ENCODE results near the gene OPRL1.
"Not testable (repeated sequence)": the region's sequence is repeated elsewhere in the genome, so short reads cannot be mapped to it uniquely, and the experiment has no call there.

OPRL1 gene

GRCh38 chr20:64087226-64087825, 7.4 kb downstream of the OPRL1 start:
- not testable (repeated sequence) for DNase-seq

GRCh38 chr20:64088586-64088985, 8.7 kb downstream of the OPRL1 start:
- not testable (repeated sequence) for DNase-seq

- peak; percentile 86 for DNase-seq
These were observed 10.3 kb downstream of the OPRL1 start for GRCh38 chr20:64090165-64090564.

GRCh38 chr20:64091340-64091739, 11.5 kb downstream of the OPRL1 start:
- DNase-seq = no peak

- peak; percentile 59 for DNase-seq
These were observed 11.9 kb downstream of the OPRL1 start for GRCh38 chr20:64091770-64092169.

GRCh38 chr20:64092258-64093012, 12.6 kb downstream of the OPRL1 start:
- DNase-seq = no peak

- DNase-seq = no peak
These were observed 13.2 kb downstream of the OPRL1 start for GRCh38 chr20:64093013-64093503.

GRCh38 chr20:64095455-64095854, 15.6 kb downstream of the OPRL1 start:
- no peak for DNase-seq

GRCh38 chr20:64095927-64096326, 16.0 kb downstream of the OPRL1 start:
- no peak for DNase-seq

- DNase-seq = no peak
These were observed 16.7 kb downstream of the OPRL1 start for GRCh38 chr20:64096535-64096934.

GRCh38 chr20:64098471-64099013, 18.7 kb downstream of the OPRL1 start:
- no peak for DNase-seq

- DNase-seq = no peak
These were observed 19.4 kb downstream of the OPRL1 start for GRCh38 chr20:64099086-64099786.

- DNase-seq = no peak
These were observed 20.1 kb downstream of the OPRL1 start for GRCh38 chr20:64099880-64100565.

- no peak for DNase-seq
These were observed 20.6 kb downstream of the OPRL1 start for GRCh38 chr20:64100566-64100888.

GRCh38 chr20:64100946-64101688, 21.2 kb downstream of the OPRL1 start:
- DNase-seq = no peak

- peak; percentile 78 for DNase-seq
These were observed 22.1 kb downstream of the OPRL1 start for GRCh38 chr20:64101731-64102621.

- peak; percentile 66 for DNase-seq
These were observed 22.9 kb downstream of the OPRL1 start for GRCh38 chr20:64102647-64103354.

GRCh38 chr20:64103871-64104666, 24.2 kb downstream of the OPRL1 start:
- DNase-seq = no peak

- DNase-seq = no peak
These were observed 25.0 kb downstream of the OPRL1 start for GRCh38 chr20:64104667-64105451.
